Brain microvascular endothelial cell (primary cell): Measurements from ENCODE around the gene VRK3.
A peak's percentile ranks its signal among the peaks of the same experiment; 100 is the strongest.

Experiments
- DNase-seq: peaks from one replicate; pipeline ENCODE4 v3.0.0-alpha.2; 2020
- H3K27ac ChIP-seq: fragments of 250-450 bp; sonication (Bioruptor Pico); 2 replicates; pipeline ENCODE4 v1.5.1; 2020; ENCODE audit warnings: mild to moderate bottlenecking, moderate library complexity
- H3K27me3 ChIP-seq: fragments of 250-450 bp; sonication (Bioruptor Pico); replicated peaks from 2 replicates; pipeline ENCODE4 v1.5.1; 2020; ENCODE audit warnings: mild to moderate bottlenecking
- H3K36me3 ChIP-seq: fragments of 250-450 bp; sonication (Bioruptor Pico); replicated peaks from 2 replicates; pipeline ENCODE4 v1.5.1; 2020; ENCODE audit warnings: mild to moderate bottlenecking
- H3K4me3 ChIP-seq: 2 replicates; pipeline ENCODE4 v1.5.1; 2011; ENCODE audit warnings: low read depth, mild to moderate bottlenecking, control low read depth, low read length, moderate library complexity
- CTCF ChIP-seq: IDR thresholded peaks from 2 replicates; pipeline ENCODE4 v1.5.1; 2011; ENCODE audit warnings: low read depth, mild to moderate bottlenecking, moderate library complexity, low read length, control low read depth, inconsistent platforms; ENCODE audit errors: missing control alignments
- in situ Hi-C: cut with HindIII; loops from 2 replicates; pipeline ENCODE4 v1.10.0; 2017; ENCODE audit warnings: low sequenced_read_pairs, low pct_ligation_motif_present

Gene VRK3

GRCh38 chr19:49939721-49940481, 85.3 kb downstream of the VRK3 start:
- DNase-seq, result no peak
- in situ Hi-C loops, result no loop called here
- no peak for TF ChIP-seq CTCF

GRCh38 chr19:49938662-49939061, 86.5 kb downstream of the VRK3 start:
- no peaks in the 10 kb centered on the region for H3K27me3 ChIP-seq
- TF ChIP-seq CTCF, result no peak
- in situ Hi-C loops, result no loop called here
- no peaks in the 10 kb centered on the region for H3K36me3 ChIP-seq
- H3K4me3 ChIP-seq, result no peak overlapping the region
- H3K27ac ChIP-seq, result no peak overlapping the region
- DNase-seq, result no peak

More at GRCh38 chr19:49939721-49940481, 85.3 kb downstream of the VRK3 start:
- Histone ChIP-seq H3K4me3 (no peak overlapping the region), H3K27ac (no peak overlapping the region), H3K36me3 (no peaks in the 10 kb centered on the region), H3K27me3 (no peaks in the 10 kb centered on the region)

GRCh38 chr19:49937750-49938381, 87.3 kb downstream of the VRK3 start:
- peak overlapping the region; percentile 27 for H3K4me3 ChIP-seq
- in situ Hi-C loops, result no loop called here
- no peak overlapping the region for H3K27ac ChIP-seq
- no peaks in the 10 kb centered on the region for H3K27me3 ChIP-seq
- TF ChIP-seq CTCF, result peak; percentile 99
- peaks cover 3% of the 10 kb centered on the region for H3K36me3 ChIP-seq
- peak; percentile 59 for DNase-seq

GRCh38 chr19:49936549-49936948, 88.6 kb downstream of the VRK3 start:
- H3K27ac ChIP-seq, result no peak overlapping the region
- peaks cover 12% of the 10 kb centered on the region for H3K36me3 ChIP-seq
- DNase-seq, result no peak
- H3K4me3 ChIP-seq, result no peak overlapping the region
- in situ Hi-C loops, result no loop called here
- H3K27me3 ChIP-seq, result no peaks in the 10 kb centered on the region
- no peak for TF ChIP-seq CTCF

GRCh38 chr19:49933643-49934042, 91.5 kb downstream of the VRK3 start:
- no peaks in the 10 kb centered on the region for H3K27me3 ChIP-seq
- no peak overlapping the region for H3K27ac ChIP-seq
- TF ChIP-seq CTCF, result no peak
- in situ Hi-C loops, result no loop called here
- no peak for DNase-seq
- peaks cover 12% of the 10 kb centered on the region for H3K36me3 ChIP-seq
- H3K4me3 ChIP-seq, result no peak overlapping the region
